Measurements from ENCODE around the gene HEXA.

GRCh38 chr15:72361176-72361575 lies 14.6 kb downstream of the HEXA start:
- TF ChIP-seq CTCF (IDR thresholded peaks at IDR 0.05) (no peak), POLR2AphosphoS5 (IDR thresholded peaks at IDR 0.05) (no peak)

Data from stomach (tissue), 4 donors.